HEK293 (cell line): Measurements from ENCODE around the gene DND1.

Source experiments
- EGR2 ChIP-seq: fragments of 450-650 bp; formaldehyde crosslinking; IDR thresholded peaks from 2 replicates; pipeline ENCODE4 v1.5.1; 2016; ENCODE audit warnings: low read depth, missing biosample characterization, missing genetic modification characterization
- PRDM10 ChIP-seq: fragments of 450-650 bp; formaldehyde crosslinking; IDR thresholded peaks from 2 replicates; pipeline ENCODE4 v1.5.1; 2016; ENCODE audit warnings: missing biosample characterization, missing genetic modification characterization
- SALL2 ChIP-seq: fragments of 450-650 bp; formaldehyde crosslinking; IDR thresholded peaks from 2 replicates; pipeline ENCODE4 v1.5.0; 2017; ENCODE audit warnings: missing biosample characterization, mild to moderate bottlenecking, missing genetic modification characterization, borderline replicate concordance
- ZBTB17 ChIP-seq: fragments of 450-650 bp; formaldehyde crosslinking; IDR thresholded peaks from 2 replicates; pipeline ENCODE4 v1.5.1; 2016; ENCODE audit warnings: missing biosample characterization, missing genetic modification characterization
- ZNF10 ChIP-seq: fragments of 450-650 bp; formaldehyde crosslinking; IDR thresholded peaks from 2 replicates; pipeline ENCODE4 v1.5.1; 2017; ENCODE audit warnings: missing biosample characterization, missing genetic modification characterization
- ZNF202 ChIP-seq: fragments of 450-650 bp; formaldehyde crosslinking; IDR thresholded peaks from 2 replicates; pipeline ENCODE4 v1.5.1; 2016; ENCODE audit warnings: missing biosample characterization, missing genetic modification characterization, borderline replicate concordance
- ZNF211 ChIP-seq: fragments of 450-650 bp; formaldehyde crosslinking; IDR thresholded peaks from 2 replicates; pipeline ENCODE4 v1.5.1; 2016; ENCODE audit warnings: low read depth, missing biosample characterization, missing genetic modification characterization
- ZNF274 ChIP-seq, 2 experiments: fragments of 200-500 bp in 1 of 2; fragments of 450-650 bp in 1 of 2; sonication (Bioruptor generic) in 1 of 2; formaldehyde crosslinking in 1 of 2; IDR thresholded peaks; 2 replicates each; pipeline versions ENCODE4 v1.5.1 to v1.6.1; 2014 to 2016; ENCODE audit warnings: borderline replicate concordance in 1 of 2, inconsistent platforms in 1 of 2, low read length in 1 of 2, missing biosample characterization in 1 of 2, missing genetic modification characterization in 1 of 2
- ZNF280D ChIP-seq: fragments of 450-650 bp; formaldehyde crosslinking; IDR thresholded peaks from 2 replicates; pipeline ENCODE4 v1.5.1; 2016; ENCODE audit warnings: missing biosample characterization, missing genetic modification characterization
- ZNF311 ChIP-seq: fragments of 450-650 bp; formaldehyde crosslinking; IDR thresholded peaks from 2 replicates; pipeline ENCODE4 v1.5.1; 2017; ENCODE audit warnings: missing biosample characterization, missing genetic modification characterization, borderline replicate concordance
- ZNF324 ChIP-seq: fragments of 450-650 bp; formaldehyde crosslinking; IDR thresholded peaks from 2 replicates; pipeline ENCODE4 v1.5.1; 2016; ENCODE audit warnings: missing biosample characterization, missing genetic modification characterization
- ZNF37A ChIP-seq: fragments of 450-650 bp; IDR thresholded peaks from 2 replicates; pipeline ENCODE4 v1.5.1; 2018; ENCODE audit warnings: missing biosample characterization, missing genetic modification characterization
- ZNF707 ChIP-seq: fragments of 450-650 bp; formaldehyde crosslinking; IDR thresholded peaks from 2 replicates; pipeline ENCODE4 v1.5.1; 2016; ENCODE audit warnings: missing biosample characterization, missing genetic modification characterization
- TF ChIP-seq, protein P1 (sequence below): fragments of 450-650 bp; formaldehyde crosslinking; IDR thresholded peaks from 2 replicates; pipeline ENCODE4 v1.5.1; 2016; ENCODE audit warnings: missing biosample characterization, missing genetic modification characterization, borderline replicate concordance
- TF ChIP-seq, protein P2 (sequence below): fragments of 450-650 bp; formaldehyde crosslinking; IDR thresholded peaks from 2 replicates; pipeline ENCODE4 v1.5.1; 2016; ENCODE audit warnings: missing biosample characterization, missing genetic modification characterization
- TF ChIP-seq, protein P3 (sequence below): fragments of 450-650 bp; formaldehyde crosslinking; IDR thresholded peaks from 2 replicates; pipeline ENCODE4 v1.5.1; 2017; ENCODE audit warnings: missing biosample characterization, missing genetic modification characterization

DND1 gene

DNA sequence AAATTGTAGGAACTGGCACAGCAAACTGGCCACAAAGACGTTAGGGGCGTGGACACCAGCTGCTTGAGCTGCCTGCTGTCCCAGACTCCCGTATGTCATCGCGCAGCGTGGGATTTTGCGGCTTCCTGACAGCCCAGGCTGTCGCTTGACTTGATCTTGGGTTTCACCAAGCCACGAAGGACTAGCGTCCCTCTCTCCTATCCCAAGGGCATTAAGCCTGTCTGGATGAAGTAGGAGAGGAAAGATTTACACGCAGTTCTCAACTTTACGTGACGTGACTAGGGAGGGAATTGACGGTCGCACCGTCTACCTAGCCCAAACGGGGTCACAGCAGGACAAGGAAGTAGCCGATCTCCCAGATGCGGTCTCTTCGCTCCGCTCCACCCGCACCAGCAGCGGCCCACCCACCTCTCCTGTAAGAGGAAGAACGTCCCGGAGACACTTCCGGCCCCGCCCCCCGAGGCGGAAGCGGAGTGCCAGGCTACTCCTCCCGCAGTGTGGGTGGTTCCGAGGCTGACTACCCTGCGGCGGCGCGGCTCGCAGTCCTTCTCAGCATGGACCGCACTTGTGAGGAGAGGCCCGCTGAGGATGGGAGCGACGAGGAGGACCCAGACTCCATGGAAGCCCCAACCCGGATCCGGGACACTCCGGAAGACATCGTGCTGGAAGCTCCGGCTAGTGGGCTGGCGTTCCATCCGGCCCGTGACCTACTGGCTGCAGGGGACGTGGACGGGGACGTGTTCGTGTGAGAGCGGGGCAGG, 8.8 kb downstream of the DND1 start, which contains the start of gene WDR55 (continued):
- TF ChIP-seq ZNF324 (tag by site-specific recombination) (no peak; the same call in 1 of the 2 replicates), ZNF274 (IDR thresholded peaks at IDR 0.05; ENCODE audit: low read length) (no peak), ZNF274 (tag by site-specific recombination; IDR thresholded peaks at IDR 0.05; ENCODE audit: borderline replicate concordance) (no peak), EGR2 (tag by site-specific recombination) (peak; percentile 73), ZNF211 (no peak), ZNF37A (no peak), ZNF10 (tag by site-specific recombination) (peak; percentile 93), ZNF202 (tag by site-specific recombination) (no peak), ZBTB17 (tag by site-specific recombination) (peak; percentile 98), ZNF311 (tag by site-specific recombination) (no peak), ZNF280D (tag by site-specific recombination) (no peak), PRDM10 (peak; percentile 89), ZNF707 (tag by site-specific recombination) (no peak), SALL2 (no peak)
- TF ChIP-seq, protein P1, sequence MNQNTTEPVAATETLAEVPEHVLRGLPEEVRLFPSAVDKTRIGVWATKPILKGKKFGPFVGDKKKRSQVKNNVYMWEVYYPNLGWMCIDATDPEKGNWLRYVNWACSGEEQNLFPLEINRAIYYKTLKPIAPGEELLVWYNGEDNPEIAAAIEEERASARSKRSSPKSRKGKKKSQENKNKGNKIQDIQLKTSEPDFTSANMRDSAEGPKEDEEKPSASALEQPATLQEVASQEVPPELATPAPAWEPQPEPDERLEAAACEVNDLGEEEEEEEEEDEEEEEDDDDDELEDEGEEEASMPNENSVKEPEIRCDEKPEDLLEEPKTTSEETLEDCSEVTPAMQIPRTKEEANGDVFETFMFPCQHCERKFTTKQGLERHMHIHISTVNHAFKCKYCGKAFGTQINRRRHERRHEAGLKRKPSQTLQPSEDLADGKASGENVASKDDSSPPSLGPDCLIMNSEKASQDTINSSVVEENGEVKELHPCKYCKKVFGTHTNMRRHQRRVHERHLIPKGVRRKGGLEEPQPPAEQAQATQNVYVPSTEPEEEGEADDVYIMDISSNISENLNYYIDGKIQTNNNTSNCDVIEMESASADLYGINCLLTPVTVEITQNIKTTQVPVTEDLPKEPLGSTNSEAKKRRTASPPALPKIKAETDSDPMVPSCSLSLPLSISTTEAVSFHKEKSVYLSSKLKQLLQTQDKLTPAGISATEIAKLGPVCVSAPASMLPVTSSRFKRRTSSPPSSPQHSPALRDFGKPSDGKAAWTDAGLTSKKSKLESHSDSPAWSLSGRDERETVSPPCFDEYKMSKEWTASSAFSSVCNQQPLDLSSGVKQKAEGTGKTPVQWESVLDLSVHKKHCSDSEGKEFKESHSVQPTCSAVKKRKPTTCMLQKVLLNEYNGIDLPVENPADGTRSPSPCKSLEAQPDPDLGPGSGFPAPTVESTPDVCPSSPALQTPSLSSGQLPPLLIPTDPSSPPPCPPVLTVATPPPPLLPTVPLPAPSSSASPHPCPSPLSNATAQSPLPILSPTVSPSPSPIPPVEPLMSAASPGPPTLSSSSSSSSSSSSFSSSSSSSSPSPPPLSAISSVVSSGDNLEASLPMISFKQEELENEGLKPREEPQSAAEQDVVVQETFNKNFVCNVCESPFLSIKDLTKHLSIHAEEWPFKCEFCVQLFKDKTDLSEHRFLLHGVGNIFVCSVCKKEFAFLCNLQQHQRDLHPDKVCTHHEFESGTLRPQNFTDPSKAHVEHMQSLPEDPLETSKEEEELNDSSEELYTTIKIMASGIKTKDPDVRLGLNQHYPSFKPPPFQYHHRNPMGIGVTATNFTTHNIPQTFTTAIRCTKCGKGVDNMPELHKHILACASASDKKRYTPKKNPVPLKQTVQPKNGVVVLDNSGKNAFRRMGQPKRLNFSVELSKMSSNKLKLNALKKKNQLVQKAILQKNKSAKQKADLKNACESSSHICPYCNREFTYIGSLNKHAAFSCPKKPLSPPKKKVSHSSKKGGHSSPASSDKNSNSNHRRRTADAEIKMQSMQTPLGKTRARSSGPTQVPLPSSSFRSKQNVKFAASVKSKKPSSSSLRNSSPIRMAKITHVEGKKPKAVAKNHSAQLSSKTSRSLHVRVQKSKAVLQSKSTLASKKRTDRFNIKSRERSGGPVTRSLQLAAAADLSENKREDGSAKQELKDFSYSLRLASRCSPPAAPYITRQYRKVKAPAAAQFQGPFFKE (tag by site-specific recombination): no peak
- TF ChIP-seq, protein P2, sequence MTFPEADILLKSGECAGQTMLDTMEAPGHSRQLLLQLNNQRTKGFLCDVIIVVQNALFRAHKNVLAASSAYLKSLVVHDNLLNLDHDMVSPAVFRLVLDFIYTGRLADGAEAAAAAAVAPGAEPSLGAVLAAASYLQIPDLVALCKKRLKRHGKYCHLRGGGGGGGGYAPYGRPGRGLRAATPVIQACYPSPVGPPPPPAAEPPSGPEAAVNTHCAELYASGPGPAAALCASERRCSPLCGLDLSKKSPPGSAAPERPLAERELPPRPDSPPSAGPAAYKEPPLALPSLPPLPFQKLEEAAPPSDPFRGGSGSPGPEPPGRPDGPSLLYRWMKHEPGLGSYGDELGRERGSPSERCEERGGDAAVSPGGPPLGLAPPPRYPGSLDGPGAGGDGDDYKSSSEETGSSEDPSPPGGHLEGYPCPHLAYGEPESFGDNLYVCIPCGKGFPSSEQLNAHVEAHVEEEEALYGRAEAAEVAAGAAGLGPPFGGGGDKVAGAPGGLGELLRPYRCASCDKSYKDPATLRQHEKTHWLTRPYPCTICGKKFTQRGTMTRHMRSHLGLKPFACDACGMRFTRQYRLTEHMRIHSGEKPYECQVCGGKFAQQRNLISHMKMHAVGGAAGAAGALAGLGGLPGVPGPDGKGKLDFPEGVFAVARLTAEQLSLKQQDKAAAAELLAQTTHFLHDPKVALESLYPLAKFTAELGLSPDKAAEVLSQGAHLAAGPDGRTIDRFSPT (tag by site-specific recombination): peak; percentile 93
- TF ChIP-seq, protein P3, sequence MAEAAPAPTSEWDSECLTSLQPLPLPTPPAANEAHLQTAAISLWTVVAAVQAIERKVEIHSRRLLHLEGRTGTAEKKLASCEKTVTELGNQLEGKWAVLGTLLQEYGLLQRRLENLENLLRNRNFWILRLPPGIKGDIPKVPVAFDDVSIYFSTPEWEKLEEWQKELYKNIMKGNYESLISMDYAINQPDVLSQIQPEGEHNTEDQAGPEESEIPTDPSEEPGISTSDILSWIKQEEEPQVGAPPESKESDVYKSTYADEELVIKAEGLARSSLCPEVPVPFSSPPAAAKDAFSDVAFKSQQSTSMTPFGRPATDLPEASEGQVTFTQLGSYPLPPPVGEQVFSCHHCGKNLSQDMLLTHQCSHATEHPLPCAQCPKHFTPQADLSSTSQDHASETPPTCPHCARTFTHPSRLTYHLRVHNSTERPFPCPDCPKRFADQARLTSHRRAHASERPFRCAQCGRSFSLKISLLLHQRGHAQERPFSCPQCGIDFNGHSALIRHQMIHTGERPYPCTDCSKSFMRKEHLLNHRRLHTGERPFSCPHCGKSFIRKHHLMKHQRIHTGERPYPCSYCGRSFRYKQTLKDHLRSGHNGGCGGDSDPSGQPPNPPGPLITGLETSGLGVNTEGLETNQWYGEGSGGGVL: no peak
